8988T (cell line): Measurements from ENCODE around the gene CCDC121.

Experiments used
- DNase-seq: peaks from one replicate; pipeline ENCODE4 v3.0.0; 2011

CCDC121 gene

DNA sequence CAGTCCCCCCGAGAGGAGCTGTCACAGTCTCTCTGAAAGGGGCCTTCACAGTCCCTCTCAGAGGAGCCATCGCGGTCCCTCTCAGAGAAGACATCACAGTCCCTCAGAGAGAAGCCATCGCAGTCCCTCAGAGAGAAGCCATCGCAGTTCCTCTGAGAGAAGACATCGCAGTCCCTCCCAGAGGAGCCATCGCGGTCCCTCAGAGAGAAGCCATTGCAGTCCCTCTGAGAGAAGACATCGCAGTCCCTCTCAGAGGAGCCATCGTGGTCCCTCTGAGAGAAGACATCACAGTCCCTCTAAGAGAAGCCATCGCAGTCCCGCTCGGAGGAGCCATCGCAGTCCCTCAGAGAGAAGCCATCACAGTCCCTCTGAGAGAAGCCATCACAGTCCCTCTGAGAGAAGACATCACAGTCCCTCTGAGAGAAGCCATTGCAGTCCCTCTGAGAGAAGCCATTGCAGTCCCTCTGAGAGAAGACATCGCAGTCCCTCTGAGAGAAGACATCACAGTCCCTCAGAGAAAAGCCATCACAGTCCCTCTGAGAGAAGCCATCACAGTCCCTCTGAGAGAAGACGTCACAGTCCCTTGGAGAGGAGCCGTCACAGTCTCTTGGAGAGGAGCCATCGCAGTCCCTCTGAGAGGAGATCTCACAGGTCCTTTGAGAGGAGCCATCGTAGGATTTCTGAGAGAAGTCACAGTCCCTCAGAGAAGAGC lies 47.2 kb downstream of the CCDC121 start:
- no peak for DNase-seq
